ENCODE data around the gene NFKB1. TPM values are rescaled to one million over a fixed set of nuclear protein-coding genes. Genes with fewer than 3 reads are reported as not detected.

The NFKB1 gene
- 4.9 TPM for polyA plus RNA-seq (2013, experiment 1 of 2)
- 5.2 TPM for polyA plus RNA-seq (2013, experiment 2 of 2)

- Histone ChIP-seq H3K79me1 (ENCODE audit: low read length) (no peaks in the 10 kb centered on the region), H3K23ac (ENCODE audit: low read length) (no peak within 1 kb of the TSS), H2BK120ac (ENCODE audit: low read depth, low read length) (peak within 1 kb of the TSS; percentile 46), H3K4me1 (ENCODE audit: control insufficient read depth, low read depth, low read length) (no peaks in the 10 kb centered on the region), H4K5ac (ENCODE audit: low read length) (no peak within 1 kb of the TSS), H3K4me2 (ENCODE audit: low read length) (peak within 1 kb of the TSS; percentile 65), H3K4ac (ENCODE audit: low read depth, low read length) (peak within 1 kb of the TSS; percentile 97), H3K27me3 (ENCODE audit: insufficient read depth, low read length, poor library complexity) (no peaks in the 10 kb centered on the region), H2BK5ac (ENCODE audit: low read length) (no peak within 1 kb of the TSS), H3K9ac (ENCODE audit: low read length) (peak within 1 kb of the TSS; percentile 80), H3K18ac (ENCODE audit: low read length) (peak within 1 kb of the TSS; percentile 99), H3K79me2 (ENCODE audit: control insufficient read depth, insufficient read depth, low read length) (no peaks in the 10 kb centered on the region), H3K36me3 (ENCODE audit: control insufficient read depth, insufficient read depth, low read length) (no peaks in the 10 kb centered on the region), H3K56ac (ENCODE audit: low read length) (peak within 1 kb of the TSS; percentile 96), H3K4me3 (ENCODE audit: low read length) (peak within 1 kb of the TSS; percentile 68), H2BK15ac (replicated peaks; ENCODE audit: low read depth) (no peak within 1 kb of the TSS), H3K27ac (ENCODE audit: low read depth, low read length) (peak within 1 kb of the TSS; percentile 22), H4K8ac (ENCODE audit: low read depth, low read length) (no peak within 1 kb of the TSS), H2AK5ac (ENCODE audit: low read length) (no peak within 1 kb of the TSS)
- WGBS (ENCODE audit: extremely low coverage, insufficient coverage, low lambda C conversion rate), result no CpG with 5 or more reads among the region's 63 CpGs
- DNase-seq, result peak; percentile 68
Measured at GRCh38 chr4:102500696-102501446, at the start of gene NFKB1. TSS of gene NFKB1 (plus strand) at chr4:102501359. CDS start at chr4:102525519, 24,160 bp downstream.

GRCh38 chr4:102452854-102453253, 48.3 kb upstream of the NFKB1 start:
- no peak overlapping the region for H3K4me2 ChIP-seq (ENCODE audit: low read length)
- H3K9ac ChIP-seq (ENCODE audit: low read length), result no peak overlapping the region
- H3K4ac ChIP-seq (ENCODE audit: low read depth, low read length), result no peak overlapping the region
- no peak overlapping the region for H2BK15ac ChIP-seq (replicated peaks; ENCODE audit: low read depth)
- H3K36me3 ChIP-seq (ENCODE audit: control insufficient read depth, insufficient read depth, low read length), result no peaks in the 10 kb centered on the region
- H3K23ac ChIP-seq (ENCODE audit: low read length), result no peak overlapping the region
- no peak for DNase-seq
- no peak overlapping the region for H2BK5ac ChIP-seq (ENCODE audit: low read length)
- H2BK120ac ChIP-seq (ENCODE audit: low read depth, low read length), result no peak overlapping the region
- no peaks in the 10 kb centered on the region for H3K79me1 ChIP-seq (ENCODE audit: low read length)
- no peak overlapping the region for H2AK5ac ChIP-seq (ENCODE audit: low read length)
- no peaks in the 10 kb centered on the region for H3K79me2 ChIP-seq (ENCODE audit: control insufficient read depth, insufficient read depth, low read length)
- H3K27ac ChIP-seq (ENCODE audit: low read depth, low read length), result no peak overlapping the region
- H3K4me3 ChIP-seq (ENCODE audit: low read length), result no peak overlapping the region
- H3K27me3 ChIP-seq (ENCODE audit: insufficient read depth, low read length, poor library complexity), result no peaks in the 10 kb centered on the region
- no CpG with 5 or more reads among the region's 1 CpG for WGBS (ENCODE audit: extremely low coverage, insufficient coverage, low lambda C conversion rate)
- H4K5ac ChIP-seq (ENCODE audit: low read length), result no peak overlapping the region
- no peak overlapping the region for H3K56ac ChIP-seq (ENCODE audit: low read length)
- H4K8ac ChIP-seq (ENCODE audit: low read depth, low read length), result no peak overlapping the region
- H3K4me1 ChIP-seq (ENCODE audit: control insufficient read depth, low read depth, low read length), result no peaks in the 10 kb centered on the region
- H3K18ac ChIP-seq (ENCODE audit: low read length), result no peak overlapping the region

GRCh38 chr4:102453827-102454226, 47.3 kb upstream of the NFKB1 start:
- Histone ChIP-seq H3K18ac (ENCODE audit: low read length) (no peak overlapping the region), H3K4me1 (ENCODE audit: control insufficient read depth, low read depth, low read length) (no peaks in the 10 kb centered on the region), H3K23ac (ENCODE audit: low read length) (no peak overlapping the region), H3K56ac (ENCODE audit: low read length) (no peak overlapping the region), H3K79me2 (ENCODE audit: control insufficient read depth, insufficient read depth, low read length) (no peaks in the 10 kb centered on the region), H3K4ac (ENCODE audit: low read depth, low read length) (no peak overlapping the region), H3K4me3 (ENCODE audit: low read length) (no peak overlapping the region), H3K79me1 (ENCODE audit: low read length) (no peaks in the 10 kb centered on the region), H4K5ac (ENCODE audit: low read length) (no peak overlapping the region), H2AK5ac (ENCODE audit: low read length) (no peak overlapping the region), H2BK120ac (ENCODE audit: low read depth, low read length) (no peak overlapping the region), H2BK15ac (replicated peaks; ENCODE audit: low read depth) (no peak overlapping the region), H3K4me2 (ENCODE audit: low read length) (no peak overlapping the region), H3K27me3 (ENCODE audit: insufficient read depth, low read length, poor library complexity) (no peaks in the 10 kb centered on the region), H4K8ac (ENCODE audit: low read depth, low read length) (no peak overlapping the region), H3K36me3 (ENCODE audit: control insufficient read depth, insufficient read depth, low read length) (no peaks in the 10 kb centered on the region), H2BK5ac (ENCODE audit: low read length) (no peak overlapping the region), H3K9ac (ENCODE audit: low read length) (no peak overlapping the region), H3K27ac (ENCODE audit: low read depth, low read length) (no peak overlapping the region)
- no peak for DNase-seq
- no CpG with 5 or more reads among the region's 3 CpGs for WGBS (ENCODE audit: extremely low coverage, insufficient coverage, low lambda C conversion rate)

GRCh38 chr4:102454268-102454667, 46.9 kb upstream of the NFKB1 start:
- H4K5ac ChIP-seq (ENCODE audit: low read length), result no peak overlapping the region
- H3K4me3 ChIP-seq (ENCODE audit: low read length), result no peak overlapping the region
- H3K79me2 ChIP-seq (ENCODE audit: control insufficient read depth, insufficient read depth, low read length), result no peaks in the 10 kb centered on the region
- no peak overlapping the region for H3K18ac ChIP-seq (ENCODE audit: low read length)
- H3K9ac ChIP-seq (ENCODE audit: low read length), result no peak overlapping the region
- H2BK15ac ChIP-seq (replicated peaks; ENCODE audit: low read depth), result no peak overlapping the region
- H2AK5ac ChIP-seq (ENCODE audit: low read length), result no peak overlapping the region
- no peak overlapping the region for H3K4me2 ChIP-seq (ENCODE audit: low read length)
- no peak overlapping the region for H4K8ac ChIP-seq (ENCODE audit: low read depth, low read length)
- H3K36me3 ChIP-seq (ENCODE audit: control insufficient read depth, insufficient read depth, low read length), result no peaks in the 10 kb centered on the region
- H3K56ac ChIP-seq (ENCODE audit: low read length), result no peak overlapping the region
- no peak overlapping the region for H2BK5ac ChIP-seq (ENCODE audit: low read length)
- H3K23ac ChIP-seq (ENCODE audit: low read length), result no peak overlapping the region
- H3K27ac ChIP-seq (ENCODE audit: low read depth, low read length), result no peak overlapping the region
- H3K4me1 ChIP-seq (ENCODE audit: control insufficient read depth, low read depth, low read length), result no peaks in the 10 kb centered on the region
- no peak overlapping the region for H2BK120ac ChIP-seq (ENCODE audit: low read depth, low read length)
- no peak for DNase-seq
- H3K79me1 ChIP-seq (ENCODE audit: low read length), result no peaks in the 10 kb centered on the region
- H3K27me3 ChIP-seq (ENCODE audit: insufficient read depth, low read length, poor library complexity), result no peaks in the 10 kb centered on the region
- H3K4ac ChIP-seq (ENCODE audit: low read depth, low read length), result no peak overlapping the region
- no CpG with 5 or more reads among the region's 1 CpG for WGBS (ENCODE audit: extremely low coverage, insufficient coverage, low lambda C conversion rate)

- no peaks in the 10 kb centered on the region for H3K27me3 ChIP-seq (ENCODE audit: insufficient read depth, low read length, poor library complexity)
- no peak overlapping the region for H3K9ac ChIP-seq (ENCODE audit: low read length)
- H2BK120ac ChIP-seq (ENCODE audit: low read depth, low read length), result no peak overlapping the region
- H3K79me1 ChIP-seq (ENCODE audit: low read length), result no peaks in the 10 kb centered on the region
- no peak for DNase-seq
- no peak overlapping the region for H3K4ac ChIP-seq (ENCODE audit: low read depth, low read length)
- H3K79me2 ChIP-seq (ENCODE audit: control insufficient read depth, insufficient read depth, low read length), result no peaks in the 10 kb centered on the region
- no peak overlapping the region for H3K4me2 ChIP-seq (ENCODE audit: low read length)
- no peaks in the 10 kb centered on the region for H3K4me1 ChIP-seq (ENCODE audit: control insufficient read depth, low read depth, low read length)
- H2BK5ac ChIP-seq (ENCODE audit: low read length), result no peak overlapping the region
- H2AK5ac ChIP-seq (ENCODE audit: low read length), result no peak overlapping the region
- no peaks in the 10 kb centered on the region for H3K36me3 ChIP-seq (ENCODE audit: control insufficient read depth, insufficient read depth, low read length)
- H4K8ac ChIP-seq (ENCODE audit: low read depth, low read length), result no peak overlapping the region
- H3K4me3 ChIP-seq (ENCODE audit: low read length), result no peak overlapping the region
- H3K23ac ChIP-seq (ENCODE audit: low read length), result no peak overlapping the region
- H3K56ac ChIP-seq (ENCODE audit: low read length), result no peak overlapping the region
- no peak overlapping the region for H3K18ac ChIP-seq (ENCODE audit: low read length)
- no peak overlapping the region for H3K27ac ChIP-seq (ENCODE audit: low read depth, low read length)
- no peak overlapping the region for H2BK15ac ChIP-seq (replicated peaks; ENCODE audit: low read depth)
- WGBS (ENCODE audit: extremely low coverage, insufficient coverage, low lambda C conversion rate), result no CpG with 5 or more reads among the region's 9 CpGs
- H4K5ac ChIP-seq (ENCODE audit: low read length), result no peak overlapping the region
Measured at GRCh38 chr4:102454981-102455685, 46.0 kb upstream of the NFKB1 start.

All from mesendoderm (in vitro differentiated cells).